Neuronal stem cell (in vitro differentiated cells): ENCODE data around the gene DCAF11.

Experiments
- DNase-seq: peaks from one replicate; pipeline ENCODE4 v3.0.0-alpha.2; 2013; ENCODE audit warnings: low spot score
- H2AFZ ChIP-seq: one replicate; pipeline ENCODE4 v1.6.1; 2013; ENCODE audit warnings: mild to moderate bottlenecking, low read length, inconsistent platforms
- H2AK5ac ChIP-seq: 2 replicates; pipeline ENCODE4 v1.6.1; 2013; ENCODE audit warnings: low read depth, mild to moderate bottlenecking, inconsistent platforms, low read length, moderate library complexity, mixed read lengths
- H2BK120ac ChIP-seq: 2 replicates; pipeline ENCODE4 v1.6.1; 2013; ENCODE audit warnings: low read depth, mild to moderate bottlenecking, inconsistent platforms, low read length, moderate library complexity, mixed read lengths
- H2BK12ac ChIP-seq: one replicate; pipeline ENCODE4 v1.6.1; 2013; ENCODE audit warnings: low read length, inconsistent platforms
- H2BK15ac ChIP-seq: 2 replicates; pipeline ENCODE4 v1.6.1; 2013; ENCODE audit warnings: mild to moderate bottlenecking, low read length, inconsistent platforms, mixed read lengths
- H2BK5ac ChIP-seq: one replicate; pipeline ENCODE4 v1.6.1; 2013; ENCODE audit warnings: inconsistent platforms, mild to moderate bottlenecking, low read length, moderate library complexity
- H3K14ac ChIP-seq: one replicate; pipeline ENCODE4 v1.6.1; 2013; ENCODE audit warnings: low read length, inconsistent platforms
- H3K18ac ChIP-seq: 2 replicates; pipeline ENCODE4 v1.6.1; 2013; ENCODE audit warnings: low read length, inconsistent platforms
- H3K23ac ChIP-seq: 2 replicates; pipeline ENCODE4 v1.6.1; 2013; ENCODE audit warnings: low read depth, mild to moderate bottlenecking, mixed read lengths, low read length, inconsistent platforms; ENCODE audit not compliant: poor library complexity
- H3K27ac ChIP-seq: replicated peaks from 3 replicates; pipeline ENCODE4 v1.5.1; 2013; ENCODE audit warnings: low read length, inconsistent platforms
- H3K27me3 ChIP-seq, 3 experiments: 2 replicates each; pipeline ENCODE4 v1.6.1; 2013; ENCODE audit warnings: low read length in 3 of 3, mild to moderate bottlenecking in 2 of 3, inconsistent platforms in 1 of 3, low read depth in 1 of 3, mixed read lengths in 1 of 3, moderate library complexity in 1 of 3; ENCODE audit not compliant: control insufficient read depth in 3 of 3, insufficient read depth in 3 of 3
- H3K36me3 ChIP-seq, 2 donors: replicated peaks in 1 of 2; 2 replicates each; pipeline ENCODE4 v1.6.1; 2013; ENCODE audit warnings: low read length in 2 of 2; ENCODE audit not compliant: control insufficient read depth in 2 of 2, insufficient read depth in 2 of 2
- H3K4ac ChIP-seq: 2 replicates; pipeline ENCODE4 v1.6.1; 2013; ENCODE audit warnings: inconsistent platforms, mild to moderate bottlenecking, low read length, moderate library complexity
- H3K4me1 ChIP-seq, 2 donors: 1 replicate in 1 of 2; 2 replicates in 1 of 2; pipeline ENCODE4 v1.6.1; 2013; ENCODE audit warnings: low read length in 2 of 2, low read depth in 1 of 2; ENCODE audit not compliant: control insufficient read depth in 2 of 2, insufficient read depth in 1 of 2
- H3K4me2 ChIP-seq: one replicate; pipeline ENCODE4 v1.6.1; 2013; ENCODE audit warnings: mild to moderate bottlenecking, low read length, inconsistent platforms; ENCODE audit not compliant: insufficient read depth, poor library complexity, severe bottlenecking
- H3K4me3 ChIP-seq, 2 donors: 2 replicates each; pipeline ENCODE4 v1.5.1; 2013; ENCODE audit warnings: low read length in 2 of 2, mild to moderate bottlenecking in 2 of 2, inconsistent platforms in 1 of 2, moderate library complexity in 1 of 2
- H3K79me1 ChIP-seq: one replicate; pipeline ENCODE4 v1.6.1; 2013; ENCODE audit warnings: low read depth, mild to moderate bottlenecking, inconsistent platforms, low read length, moderate library complexity
- H3K9ac ChIP-seq: one replicate; pipeline ENCODE4 v1.6.1; 2013; ENCODE audit warnings: mild to moderate bottlenecking, low read depth, low read length, inconsistent platforms; ENCODE audit not compliant: poor library complexity
- H3K9me3 ChIP-seq, 2 donors: replicated peaks in 1 of 2; 2 replicates each; pipeline versions ENCODE3 to v1.6.1; 2013; ENCODE audit warnings: low read length in 2 of 2, mild to moderate bottlenecking in 2 of 2, inconsistent platforms in 1 of 2, low read depth in 1 of 2, mixed read lengths in 1 of 2, moderate library complexity in 1 of 2; ENCODE audit not compliant: control insufficient read depth in 2 of 2, insufficient read depth in 1 of 2
- H4K8ac ChIP-seq: one replicate; pipeline ENCODE4 v1.6.1; 2013; ENCODE audit warnings: low read depth, mild to moderate bottlenecking, inconsistent platforms, low read length, moderate library complexity
- H4K91ac ChIP-seq: one replicate; pipeline ENCODE4 v1.6.1; 2013; ENCODE audit warnings: low read length, low read depth, mild to moderate bottlenecking, inconsistent platforms; ENCODE audit not compliant: poor library complexity
- WGBS, 2 donors: extraction: QIAGEN DNeasy Blood & Tissue Kit; methylation state at CpG; one replicate each; pipeline ENCODE4 v1.1.7; 2013; ENCODE audit warnings: missing lambda C conversion rate in 2 of 2, mixed read lengths in 1 of 2; ENCODE audit not compliant: insufficient read length in 2 of 2, insufficient replicate concordance in 1 of 2; ENCODE audit errors: extremely low coverage in 2 of 2; 5-methylcytosine and 5-hydroxymethylcytosine counted together

DCAF11 gene

GRCh38 chr14:24127673-24128072 lies 13.1 kb downstream of the DCAF11 start:
- Histone ChIP-seq H3K9ac (no peak overlapping the region), H3K79me1 (no peaks in the 10 kb centered on the region), H3K4me1 (no peaks in the 10 kb centered on the region), H2BK12ac (no peak overlapping the region), H2BK120ac (no peak overlapping the region), H3K27ac (no peak overlapping the region), H3K36me3 (peaks cover 8 to 12% of the 10 kb centered on the region in 2 donors), H3K27me3 (no peaks in the 10 kb centered on the region), H3K4me2 (no peak overlapping the region), H2AFZ (no peak overlapping the region), H4K8ac (no peak overlapping the region), H3K4me3 (no peak overlapping the region), H3K23ac (no peak overlapping the region), H3K9me3 (no peaks in the 10 kb centered on the region), H3K14ac (no peak overlapping the region), H3K4ac (no peak overlapping the region), H2BK5ac (no peak overlapping the region), H2BK15ac (no peak overlapping the region), H2AK5ac (no peak overlapping the region), H3K18ac (no peak overlapping the region), H4K91ac (no peak overlapping the region)
- no peak for DNase-seq
- WGBS, 2 donors = no CpG with 5 or more reads among the region's 2 CpGs

- no peak overlapping the region for H3K27ac ChIP-seq
- no peak overlapping the region for H2AK5ac ChIP-seq
- no peak overlapping the region for H3K23ac ChIP-seq
- H2BK15ac ChIP-seq = no peak overlapping the region
- H3K18ac ChIP-seq = no peak overlapping the region
- H4K91ac ChIP-seq = no peak overlapping the region
- no peak overlapping the region for H3K4me3 ChIP-seq
- no peak overlapping the region for H3K4me2 ChIP-seq
- no peaks in the 10 kb centered on the region for H3K27me3 ChIP-seq
- H3K36me3 ChIP-seq = no peaks in the 10 kb centered on the region
- H2BK120ac ChIP-seq = no peak overlapping the region
- no peaks in the 10 kb centered on the region for H3K9me3 ChIP-seq
- no peaks in the 10 kb centered on the region for H3K4me1 ChIP-seq
- no peak for DNase-seq
- H3K9ac ChIP-seq = no peak overlapping the region
- no peak overlapping the region for H2AFZ ChIP-seq
- no peaks in the 10 kb centered on the region for H3K79me1 ChIP-seq
- H2BK12ac ChIP-seq = no peak overlapping the region
- no peak overlapping the region for H2BK5ac ChIP-seq
- no peak overlapping the region for H4K8ac ChIP-seq
- no peak overlapping the region for H3K14ac ChIP-seq
- no peak overlapping the region for H3K4ac ChIP-seq
- no CpG with 5 or more reads among the region's 8 CpGs for WGBS, 2 donors
Measured at GRCh38 chr14:24129410-24129998, 14.9 kb downstream of the DCAF11 start.

- Histone ChIP-seq H2BK5ac (no peak within 1 kb of the TSS), H3K4me1 (peaks cover under 1 to 1% of the 10 kb centered on the region in 2 donors), H3K27me3 (no peaks in the 10 kb centered on the region), H3K14ac (no peak within 1 kb of the TSS), H3K18ac (no peak within 1 kb of the TSS), H2BK12ac (no peak within 1 kb of the TSS), H3K4me2 (no peak within 1 kb of the TSS), H3K9ac (no peak within 1 kb of the TSS), H4K8ac (no peak within 1 kb of the TSS), H3K4ac (no peak within 1 kb of the TSS), H3K27ac (no peak within 1 kb of the TSS), H3K9me3 (no peaks in the 10 kb centered on the region), H3K36me3 (no peaks in the 10 kb centered on the region), H2AK5ac (no peak within 1 kb of the TSS), H4K91ac (no peak within 1 kb of the TSS), H2BK120ac (no peak within 1 kb of the TSS), H2AFZ (no peak within 1 kb of the TSS), H3K4me3 (no peak within 1 kb of the TSS), H3K79me1 (no peaks in the 10 kb centered on the region), H2BK15ac (no peak within 1 kb of the TSS), H3K23ac (no peak within 1 kb of the TSS)
- WGBS, 2 donors = no CpG with 5 or more reads among the region's 5 CpGs
- no peak for DNase-seq
Measured at GRCh38 chr14:24130380-24130716, 15.8 kb downstream of the DCAF11 start, which contains the start of gene FITM1. Gene FITM1 (plus strand): TSS chr14:24130659. CDS start chr14:24131564, 905 bp downstream.

GRCh38 chr14:24130717-24131548 lies 16.4 kb downstream of the DCAF11 start:
- no CpG with 5 or more reads among the region's 7 CpGs for WGBS, 2 donors
- Histone ChIP-seq H3K4ac (no peak overlapping the region), H2AK5ac (no peak overlapping the region), H3K27me3 (no peaks in the 10 kb centered on the region), H3K27ac (no peak overlapping the region), H3K9me3 (no peaks in the 10 kb centered on the region), H3K18ac (no peak overlapping the region), H2BK120ac (no peak overlapping the region), H2BK5ac (no peak overlapping the region), H2AFZ (no peak overlapping the region), H3K23ac (no peak overlapping the region), H3K4me3 (no peak overlapping the region), H2BK15ac (no peak overlapping the region), H3K4me1 (peaks cover 3 to 5% of the 10 kb centered on the region in 2 donors), H3K14ac (no peak overlapping the region), H3K36me3 (no peaks in the 10 kb centered on the region), H2BK12ac (no peak overlapping the region), H3K4me2 (no peak overlapping the region), H3K9ac (no peak overlapping the region), H4K91ac (no peak overlapping the region), H3K79me1 (no peaks in the 10 kb centered on the region), H4K8ac (no peak overlapping the region)
- no peak for DNase-seq
